GM18499 (cell line): Measurements from ENCODE around the gene SORCS1.

Experiments
- ATAC-seq: cut with Tn5 transposase; IDR thresholded peaks from one replicate; pipeline ENCODE4 v1.9.1; 2021; ENCODE audit warnings: moderate number of reproducible peaks; ENCODE audit not compliant: insufficient read depth, unreplicated experiment

The SORCS1 gene

DNA sequence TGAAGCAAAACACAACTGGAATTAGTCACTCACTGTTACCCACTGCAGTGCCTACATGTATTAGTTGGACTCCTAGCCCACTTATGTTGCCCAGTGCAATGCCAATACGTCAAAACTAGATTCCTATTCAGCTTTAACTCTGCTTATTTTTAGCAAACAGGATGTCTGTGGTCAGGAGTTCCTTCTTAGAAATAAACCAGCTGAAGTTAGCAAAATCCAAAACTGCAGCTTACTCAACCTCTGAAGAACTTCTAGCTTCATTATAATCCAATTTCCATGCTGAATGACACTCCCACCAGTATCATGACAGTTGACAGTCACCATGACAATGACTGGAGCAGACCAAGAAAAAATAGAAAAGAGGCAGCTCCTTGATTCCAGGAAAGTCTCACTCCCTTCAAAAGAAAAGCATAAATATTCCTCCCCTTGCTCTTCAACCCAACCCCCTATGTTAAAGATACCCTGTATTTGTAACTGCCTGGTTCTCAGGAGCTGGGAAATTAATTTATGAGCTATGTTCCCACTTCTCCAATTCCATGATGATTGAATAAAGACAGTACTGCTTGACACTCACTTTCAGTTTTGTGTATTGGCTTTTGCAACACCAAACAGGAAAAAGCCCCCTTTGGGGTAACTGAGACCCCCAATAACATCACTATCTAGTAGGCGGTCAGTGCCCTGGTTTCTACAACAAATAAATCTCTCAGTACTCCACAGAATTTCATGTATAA lies 327.4 kb downstream of the SORCS1 start:
- peak; percentile 96 for ATAC-seq

DNA sequence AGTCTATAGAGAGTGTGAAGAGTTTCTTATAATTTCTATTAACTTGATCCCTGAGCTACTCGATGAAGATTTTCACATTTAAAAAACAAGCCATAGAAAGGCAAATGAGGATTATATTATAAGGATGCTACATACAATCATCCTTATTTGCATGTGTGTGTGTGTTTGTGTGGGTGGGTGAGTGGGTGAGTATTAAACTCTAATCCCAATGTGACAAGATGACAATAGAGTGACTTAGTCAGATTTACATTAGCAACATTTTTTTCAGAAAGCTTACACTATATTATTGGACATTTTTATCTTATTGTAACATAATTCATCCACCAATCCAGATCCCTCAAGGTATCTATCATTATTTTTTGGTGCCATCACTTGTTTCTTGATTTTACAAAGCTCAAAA lies 331.7 kb downstream of the SORCS1 start:
- ATAC-seq, result no peak

DNA sequence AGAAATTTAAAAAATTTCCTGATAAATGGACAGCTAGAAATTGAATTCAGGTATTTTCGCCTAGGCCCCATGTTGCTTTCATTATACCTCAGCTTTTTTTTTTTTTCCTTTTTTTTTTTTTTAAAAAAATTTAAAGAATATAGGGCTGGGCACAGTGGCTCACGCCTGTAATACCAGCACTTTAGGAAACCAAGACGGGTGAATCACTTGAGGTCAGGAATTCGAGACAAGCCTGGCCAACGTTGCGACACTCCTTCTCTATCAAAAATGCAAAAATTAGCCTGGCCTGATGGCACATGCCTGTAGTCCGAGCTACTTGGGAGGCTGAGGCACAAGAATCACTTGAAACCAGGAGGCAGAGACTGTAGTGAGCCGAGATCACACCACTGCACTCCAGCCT lies 334.0 kb downstream of the SORCS1 start:
- ATAC-seq, result no peak

DNA sequence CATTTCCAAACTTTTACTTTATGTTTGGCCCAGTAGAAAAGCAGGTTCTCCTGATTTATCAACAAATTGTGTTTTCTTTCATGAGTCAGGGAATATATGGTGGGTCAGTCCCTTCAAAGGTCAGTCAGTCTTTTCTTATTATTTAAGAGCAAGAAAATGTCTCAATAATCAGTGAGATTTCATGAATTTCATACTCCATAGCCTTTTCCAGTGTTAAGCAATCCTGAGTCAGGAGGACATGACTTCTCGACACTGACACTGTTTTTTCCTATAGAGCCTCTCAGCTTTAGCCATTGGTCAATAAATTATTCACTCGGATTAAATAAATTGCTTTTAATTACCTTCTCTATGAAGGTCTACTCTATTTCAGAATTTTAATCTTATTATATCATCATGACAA lies 334.5 kb downstream of the SORCS1 start:
- no peak for ATAC-seq

DNA sequence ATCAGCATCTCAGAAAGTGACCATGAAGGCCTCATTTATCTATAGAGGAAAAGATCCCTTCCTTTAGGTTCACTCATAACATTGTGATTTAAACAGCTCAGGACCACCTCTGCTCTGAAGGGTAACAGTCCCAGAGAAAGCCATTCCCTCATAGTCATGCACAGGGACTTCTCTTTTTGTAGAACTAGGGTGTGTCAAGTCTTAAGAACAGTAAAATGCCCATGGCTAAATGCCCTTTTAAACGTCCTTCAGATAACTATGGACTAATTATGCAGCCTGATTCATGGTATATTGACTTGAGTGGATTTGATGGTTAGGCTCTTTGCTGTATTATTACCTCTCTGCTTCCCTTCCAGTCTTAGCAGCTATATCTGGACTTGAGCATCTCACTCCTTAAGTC lies 337.8 kb downstream of the SORCS1 start:
- no peak for ATAC-seq

DNA sequence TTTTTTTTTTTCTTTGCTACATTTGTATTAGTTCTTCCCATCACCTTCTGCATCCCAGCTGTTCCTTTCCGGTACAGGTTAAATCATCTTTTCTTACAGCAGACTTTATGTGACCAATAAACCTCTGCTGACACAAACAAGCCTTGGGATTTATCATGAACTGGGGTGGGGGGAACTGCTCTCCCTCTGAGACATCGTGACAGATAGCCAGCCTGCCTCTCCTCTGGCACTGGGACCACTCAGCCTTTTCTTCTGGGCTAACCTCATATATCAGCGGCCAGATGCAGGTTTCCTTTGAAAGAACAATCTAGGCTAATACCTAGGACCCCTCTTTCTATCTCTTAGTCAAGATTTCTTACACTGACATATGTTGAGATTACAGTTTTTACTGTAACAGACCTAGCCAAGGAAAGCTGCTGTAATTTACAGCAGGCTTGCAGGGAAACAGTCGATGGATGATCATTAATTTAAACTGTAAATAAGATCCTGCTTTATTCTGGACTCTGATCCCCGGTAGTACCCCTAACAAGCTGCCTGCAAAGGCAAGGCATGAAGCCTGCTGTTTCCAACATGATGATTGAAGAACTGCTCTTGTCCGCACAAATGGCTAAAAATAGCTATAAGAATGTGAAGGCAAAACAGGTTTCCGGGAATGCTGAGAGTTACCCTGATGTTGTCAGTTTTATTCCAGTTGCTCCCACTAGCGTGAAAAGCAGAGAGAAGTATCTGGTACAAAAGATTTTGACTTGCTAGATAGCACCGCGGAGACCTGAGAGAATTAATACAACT lies 338.7 kb downstream of the SORCS1 start:
- ATAC-seq, result no peak

DNA sequence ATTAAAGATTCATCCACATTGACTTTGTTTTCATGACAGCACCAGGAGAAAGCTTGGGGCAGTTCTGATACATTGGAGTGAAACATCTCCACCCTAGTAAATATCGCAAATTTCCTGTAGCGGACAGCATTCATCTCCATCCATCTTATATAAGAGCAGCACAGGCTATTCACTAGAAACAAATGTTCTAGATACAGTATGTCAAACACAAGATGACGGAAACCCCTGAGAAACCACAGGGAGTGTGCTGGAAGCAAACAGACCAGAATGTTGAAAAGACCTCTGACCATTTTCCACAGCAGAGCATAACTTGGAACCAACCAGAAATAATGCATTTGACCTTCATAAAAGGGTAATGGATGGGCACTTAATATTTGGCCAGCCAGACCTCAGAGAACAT lies 343.9 kb downstream of the SORCS1 start:
- no peak for ATAC-seq

DNA sequence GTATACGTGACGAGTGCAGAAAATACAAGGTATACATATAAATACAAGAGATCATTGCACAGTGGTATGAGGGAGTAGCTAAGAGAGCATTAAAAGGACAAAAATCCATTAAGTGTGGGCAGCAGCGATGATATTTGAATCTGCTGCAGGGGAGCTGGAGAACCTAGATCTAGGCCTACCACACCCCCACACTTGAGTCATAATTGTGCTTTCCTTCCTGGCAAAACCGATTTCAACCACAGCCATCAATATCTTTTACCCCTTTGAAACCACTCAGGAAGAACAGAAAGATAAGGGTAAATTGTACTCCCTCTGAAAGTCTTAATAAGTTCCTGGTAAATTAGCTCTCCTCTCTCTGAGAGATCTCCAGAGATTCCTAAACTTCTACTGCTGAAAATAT lies 345.0 kb downstream of the SORCS1 start:
- no peak for ATAC-seq

DNA sequence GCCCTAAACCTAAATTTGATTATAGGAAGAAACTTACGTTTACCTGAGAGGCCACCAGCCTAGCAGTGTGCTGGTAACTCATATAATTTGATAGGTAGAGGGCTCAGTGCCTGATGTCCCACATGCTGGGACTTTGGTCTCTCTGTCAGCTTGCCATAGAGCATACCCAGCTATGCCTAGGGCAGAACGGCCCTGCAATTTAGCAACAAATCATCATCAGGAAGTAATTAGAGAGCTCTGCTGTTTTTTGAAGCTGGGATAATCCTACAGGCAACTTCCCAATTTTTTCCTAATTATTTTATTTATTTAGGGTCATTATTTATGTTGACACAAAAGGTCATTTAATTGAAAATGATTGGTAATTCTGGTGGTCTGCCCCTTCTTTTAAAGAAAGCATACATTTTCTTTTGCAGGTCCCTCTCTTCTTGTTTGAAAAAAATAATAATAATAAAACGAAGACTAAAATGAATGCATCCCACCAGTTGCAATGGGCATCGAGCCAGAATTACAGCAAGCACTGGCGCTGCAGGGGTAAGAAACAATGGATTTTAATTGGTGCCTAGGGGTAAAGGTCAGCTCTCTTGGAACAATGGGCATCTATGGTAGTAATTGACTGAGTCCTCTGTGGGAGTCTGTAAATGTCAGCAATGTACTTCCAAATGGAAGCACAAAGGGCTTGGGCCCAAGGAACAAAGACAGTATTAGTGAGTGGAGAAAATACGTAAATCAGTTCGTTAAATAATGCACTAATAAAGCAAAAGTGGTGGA lies 348.0 kb downstream of the SORCS1 start:
- ATAC-seq, result no peak

DNA sequence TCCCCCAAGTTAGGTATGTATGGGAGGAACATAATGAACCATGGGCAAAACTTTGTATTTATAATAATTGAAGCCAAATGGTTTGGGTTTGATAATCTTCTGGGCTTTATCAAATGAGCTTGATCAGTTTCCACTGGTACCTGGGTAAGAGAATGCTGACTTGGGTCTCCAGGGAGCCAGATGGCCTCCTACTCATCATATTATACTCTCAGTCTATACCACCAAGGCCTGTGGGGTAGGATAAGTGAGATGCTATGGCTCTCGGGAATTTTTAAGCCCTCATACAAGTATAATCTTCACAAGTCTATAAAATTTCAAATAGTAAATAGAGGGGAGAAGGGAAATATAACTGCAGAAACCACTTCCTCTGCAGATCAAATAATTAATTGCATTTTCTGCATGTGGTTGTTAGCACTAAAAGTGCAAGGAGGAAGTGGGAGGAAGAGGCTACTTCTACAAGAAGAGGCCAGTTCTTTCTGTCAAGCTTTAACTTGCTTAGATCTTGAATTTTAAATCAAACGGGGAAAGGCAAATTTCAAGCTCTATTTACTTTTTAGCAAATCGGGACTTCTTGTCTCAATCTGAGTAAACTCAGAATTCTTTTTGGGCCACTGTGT lies 349.0 kb downstream of the SORCS1 start:
- no peak for ATAC-seq

DNA sequence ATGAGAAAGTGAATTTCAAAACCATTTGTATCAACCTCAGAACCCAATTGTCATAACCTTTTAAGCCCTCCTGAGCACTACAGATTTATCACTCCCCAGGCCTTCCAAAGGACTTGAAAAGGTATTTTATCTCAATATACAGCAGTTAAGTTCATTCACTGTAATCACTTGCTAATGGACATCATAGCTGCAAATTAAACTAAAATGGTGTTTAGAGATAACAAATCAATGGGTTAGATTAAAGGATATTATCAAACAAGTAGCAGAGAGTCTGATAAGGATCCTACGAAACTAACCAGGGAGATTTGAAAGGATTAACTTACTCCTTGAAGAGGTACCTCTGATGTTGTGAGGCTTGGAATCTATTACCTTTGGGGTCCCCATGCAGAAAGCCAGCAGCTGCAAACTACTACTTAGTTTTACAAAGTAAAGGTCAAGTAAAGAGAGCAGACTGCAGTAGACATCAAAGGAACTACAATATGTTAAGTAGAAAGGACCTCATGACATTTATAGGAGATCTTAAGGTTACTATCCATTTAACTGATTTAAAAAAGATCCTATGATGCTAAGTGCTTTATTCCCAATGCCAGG lies 359.4 kb downstream of the SORCS1 start:
- ATAC-seq, result no peak

DNA sequence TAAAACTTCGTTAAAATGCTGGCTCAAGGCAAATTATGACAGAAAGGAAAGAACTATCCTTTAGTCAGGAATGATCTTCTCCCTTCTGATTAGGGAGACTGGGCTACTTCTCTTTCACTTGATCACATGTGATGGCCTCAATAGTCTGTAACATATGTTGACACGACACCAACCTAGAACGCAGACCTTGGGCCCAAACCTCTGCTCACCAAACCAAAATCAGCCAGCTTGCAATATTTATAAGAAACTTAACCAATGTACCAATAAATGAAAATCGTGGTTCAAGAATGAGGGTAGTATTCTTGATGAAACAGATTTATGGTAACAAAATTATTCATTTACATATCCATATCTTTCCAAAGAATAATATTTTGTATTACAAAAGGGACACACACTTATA lies 361.6 kb downstream of the SORCS1 start:
- no peak for ATAC-seq

DNA sequence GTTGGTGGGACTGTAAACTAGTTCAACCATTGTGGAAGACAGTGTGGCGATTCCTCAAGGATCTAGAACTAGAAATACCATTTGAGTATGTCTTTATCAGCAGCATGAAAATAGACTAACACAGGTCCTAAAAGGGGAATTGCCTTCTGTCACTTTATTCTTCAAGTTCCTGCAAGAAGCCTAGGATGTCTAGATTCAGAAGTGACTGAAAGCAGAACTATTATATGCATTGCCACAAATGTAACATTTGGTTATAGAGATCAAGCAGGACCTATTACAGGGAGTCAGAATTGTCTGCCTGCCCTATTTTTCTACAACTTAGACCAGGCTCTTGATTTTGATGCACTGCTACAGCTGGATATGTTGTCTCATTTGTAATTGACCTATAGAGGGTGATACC lies 364.7 kb downstream of the SORCS1 start:
- ATAC-seq, result no peak

DNA sequence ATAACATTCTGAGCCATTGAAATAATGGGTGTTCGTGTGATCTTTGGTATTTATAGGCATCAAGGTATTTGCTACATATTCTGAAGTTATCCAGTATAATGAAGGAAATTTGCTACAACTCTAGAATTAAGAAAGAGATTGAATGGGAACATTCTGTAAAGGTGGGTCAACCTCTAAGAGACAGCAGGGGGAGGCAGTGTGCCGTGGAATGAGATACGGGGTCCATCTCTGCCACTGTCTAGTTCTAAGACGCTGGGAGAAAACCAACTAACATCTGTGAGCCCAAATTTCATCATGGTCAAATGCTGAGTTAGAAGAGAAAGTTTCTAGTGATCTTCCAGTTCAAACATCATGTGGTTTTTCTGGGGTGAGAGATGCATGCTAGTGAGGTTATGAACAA lies 368.9 kb downstream of the SORCS1 start:
- ATAC-seq, result no peak

DNA sequence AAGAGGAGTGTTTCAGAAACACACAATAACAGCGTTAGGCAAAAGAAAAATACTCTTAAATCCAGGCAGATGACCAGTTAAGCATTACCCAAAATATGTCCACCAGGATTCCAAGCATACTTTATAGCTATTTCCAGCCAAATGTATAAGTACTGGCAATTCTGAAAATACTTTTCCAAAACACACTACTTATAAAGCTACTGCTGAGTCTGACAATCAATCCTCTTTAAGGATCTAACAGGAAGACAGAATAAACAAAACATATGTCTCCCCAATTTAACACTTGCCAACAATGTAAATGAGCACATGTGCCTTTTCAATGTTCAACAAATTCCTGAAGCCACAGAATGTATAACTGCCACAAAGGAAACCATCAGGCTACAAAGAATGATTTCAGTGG lies 370.9 kb downstream of the SORCS1 start:
- ATAC-seq, result no peak

DNA sequence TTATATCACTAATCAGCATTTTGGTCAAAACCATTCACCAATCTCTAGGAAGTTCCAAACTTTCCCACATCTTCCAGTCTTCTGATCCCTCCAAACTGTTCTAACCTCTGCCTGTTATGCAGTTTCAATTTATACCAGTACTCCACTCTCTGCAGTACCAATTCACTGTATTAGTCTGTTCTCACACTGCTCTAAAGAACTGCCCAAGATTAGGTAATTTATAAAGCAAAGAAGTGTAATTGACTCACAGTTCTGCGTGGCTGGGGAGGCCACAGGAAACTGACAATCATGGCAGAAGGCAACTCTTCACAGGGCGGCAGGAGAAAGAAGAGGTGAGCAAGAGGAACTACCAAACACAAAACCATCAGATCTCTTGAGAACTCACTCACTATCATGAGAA lies 374.9 kb downstream of the SORCS1 start:
- no peak for ATAC-seq

DNA sequence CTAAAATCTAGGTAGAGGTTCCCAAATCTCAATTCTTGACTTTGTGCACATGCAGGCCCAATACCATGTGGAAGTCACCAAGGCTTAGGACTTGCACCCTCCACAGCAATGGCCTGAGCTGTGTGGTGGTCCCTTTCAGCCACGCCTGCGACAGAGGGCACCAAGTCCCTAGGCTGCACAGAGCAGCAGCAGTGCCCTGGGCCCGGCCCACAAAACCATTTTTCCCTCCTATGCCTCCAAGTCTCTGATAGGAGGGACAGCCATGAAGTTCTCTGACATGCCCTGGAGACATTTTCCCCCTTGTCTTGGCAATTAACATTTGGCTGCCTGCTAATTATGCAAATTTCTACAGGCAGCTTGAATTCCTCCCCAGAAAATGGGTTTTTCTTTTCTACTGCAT lies 375.5 kb downstream of the SORCS1 start:
- ATAC-seq, result no peak

DNA sequence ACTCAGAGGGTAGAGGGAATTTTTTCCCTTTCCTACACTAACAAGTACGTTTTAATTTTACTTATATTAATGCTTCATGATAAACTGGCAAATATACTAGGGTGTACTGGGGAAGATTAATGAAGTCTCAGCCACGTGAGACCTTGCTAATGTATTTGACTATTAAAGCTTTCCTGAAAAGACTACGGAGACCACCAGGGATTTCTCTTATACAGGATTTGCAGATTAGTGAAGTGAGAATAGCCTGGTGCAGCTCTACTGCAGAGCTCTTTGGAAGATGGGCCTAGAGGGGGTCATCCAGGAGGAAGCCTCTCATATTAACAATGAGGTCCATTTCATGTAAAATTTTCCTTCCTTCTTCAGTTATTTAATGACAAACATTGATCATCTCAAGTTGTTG lies 379.0 kb downstream of the SORCS1 start:
- ATAC-seq, result no peak

DNA sequence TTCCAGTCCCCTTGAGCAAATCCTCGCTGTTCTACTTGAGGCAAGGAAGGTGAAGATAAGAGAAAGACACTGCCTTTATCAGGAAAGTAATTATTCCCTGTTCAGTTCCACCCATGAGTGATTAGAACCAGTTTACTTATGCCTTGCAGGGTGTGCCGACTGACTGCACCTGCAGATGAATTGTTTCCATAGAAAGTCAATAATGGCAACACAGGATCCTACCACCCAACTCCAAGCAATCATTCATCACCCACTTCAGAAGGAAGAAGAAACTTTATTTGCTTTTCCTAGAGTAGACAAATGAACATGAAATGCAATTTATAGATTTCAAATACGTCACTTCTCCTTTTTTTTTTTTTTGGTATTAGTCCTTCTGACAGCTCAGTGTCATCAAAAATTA lies 383.9 kb downstream of the SORCS1 start:
- no peak for ATAC-seq

DNA sequence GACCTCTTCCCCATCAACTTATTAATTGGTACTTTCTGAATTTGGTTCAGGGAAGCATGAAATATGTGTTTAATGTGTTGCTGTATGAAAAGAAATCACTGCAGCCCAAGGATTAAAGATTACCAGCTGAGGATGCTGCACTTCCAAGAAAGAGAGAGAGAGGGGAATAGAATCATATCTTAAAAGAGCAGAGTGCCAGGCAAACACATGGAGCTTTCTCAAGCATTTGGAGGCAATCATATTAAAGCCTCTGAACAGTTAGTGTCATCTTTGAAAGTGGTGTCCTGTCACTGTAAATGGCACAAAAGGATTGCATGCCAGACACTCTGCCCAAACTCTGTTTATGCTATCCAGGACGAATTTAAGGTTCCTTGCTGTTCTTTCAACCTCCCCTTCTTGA lies 386.7 kb downstream of the SORCS1 start:
- ATAC-seq, result no peak
